ENCODE measurements around the gene ADAM19.

DNA sequence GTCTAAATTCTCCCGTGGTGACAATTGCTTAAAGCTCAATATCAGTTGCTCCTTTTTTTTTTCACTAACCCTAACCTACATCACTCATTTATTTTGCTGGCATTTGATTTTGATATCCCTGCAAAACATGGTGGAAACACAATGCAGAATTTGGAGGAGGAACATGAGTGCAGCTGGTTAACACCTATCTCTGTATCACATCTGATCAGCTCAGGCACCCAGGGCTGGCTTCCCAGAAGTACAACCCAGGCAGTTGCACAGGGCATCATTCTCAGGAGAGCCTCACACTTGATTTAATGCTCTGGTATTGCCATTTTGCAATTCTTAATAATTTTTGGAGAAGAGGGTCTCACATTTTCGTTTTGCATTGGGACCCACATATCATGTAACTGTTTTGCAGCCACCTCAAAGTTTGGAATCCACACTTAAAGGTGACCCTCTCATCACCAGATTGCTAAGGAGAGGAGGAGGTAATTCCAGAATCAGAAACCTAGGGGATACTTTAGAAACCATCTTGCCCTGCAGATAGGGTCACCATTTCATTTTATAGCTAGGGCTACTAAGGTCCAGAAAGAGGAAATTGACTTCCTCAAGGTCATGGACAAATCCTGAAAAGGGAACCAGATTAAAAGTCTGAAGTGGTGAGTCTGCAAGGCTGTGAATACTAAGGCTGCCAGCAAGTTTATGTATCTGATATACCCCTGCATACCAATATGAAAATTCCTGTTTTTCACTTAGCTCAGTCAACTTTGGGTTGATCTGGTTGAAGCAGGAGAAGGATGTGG lies 19.3 kb upstream of the ADAM19 start:
- no peak for TF ChIP-seq POLR2AphosphoS5 (IDR thresholded peaks at IDR 0.05; ENCODE audit: low read depth, low read length)
- TF ChIP-seq POLR2A (IDR thresholded peaks at IDR 0.05; ENCODE audit: low read depth, low read length): no peak
- TF ChIP-seq TAF1 (IDR thresholded peaks at IDR 0.05; ENCODE audit: borderline replicate concordance, low read depth, low read length): no peak

All from GM12892 (cell line).